ENCODE measurements around the gene CLPX.
"Not testable (repeated sequence)": the region's sequence is repeated elsewhere in the genome, so short reads cannot be mapped to it uniquely, and the experiment has no call there.

The CLPX gene

DNA sequence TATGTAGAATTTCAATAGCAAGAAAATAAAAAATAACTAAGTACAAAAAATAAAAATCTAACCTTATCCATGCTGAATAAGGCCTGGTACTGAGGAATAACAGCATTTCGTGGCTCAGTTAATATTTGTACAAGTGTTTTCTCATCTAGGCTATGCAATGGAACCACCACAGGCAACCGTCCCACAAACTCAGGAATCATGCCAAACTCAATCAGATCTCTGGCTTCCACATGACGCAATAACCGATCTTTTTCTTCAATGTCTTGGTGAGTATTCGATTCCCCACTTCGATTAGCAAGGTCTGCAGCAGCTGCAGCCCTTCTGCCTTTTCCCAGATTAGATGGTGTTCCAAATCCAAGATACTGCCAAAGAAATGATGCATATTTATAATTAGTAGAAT is 30.4 kb downstream of the CLPX start:
- Histone ChIP-seq H3K9me3 (ENCODE audit: control extremely low read depth in 1 of 5, control insufficient read depth in 4 of 5, insufficient read depth in 2 of 5, low read depth in 1 of 5, low read length in 4 of 5) (no peaks in the 10 kb centered on the region), H3K27me3 (replicated peaks in 2 of 5; ENCODE audit: control insufficient read depth in 4 of 5, insufficient read depth in 5 of 5, low read length in 4 of 5) (no peaks in the 10 kb centered on the region), H3K36me3 (ENCODE audit: control insufficient read depth in 4 of 4, insufficient read depth in 4 of 4, low read length in 3 of 4) (peaks cover 16 to 77% (median 41%) of the 10 kb centered on the region in 4 experiments), H3K4me3 (ENCODE audit: control insufficient read depth in 1 of 7, extremely low read depth in 1 of 7, insufficient read depth in 4 of 7, low read depth in 2 of 7, low read length in 6 of 7) (no peak overlapping the region), H3K27ac (ENCODE audit: insufficient read depth in 1 of 2, low read depth in 1 of 2, low read length in 2 of 2, poor library complexity in 1 of 2, severe bottlenecking in 2 of 2) (no peak overlapping the region), H3K4me1 (ENCODE audit: control extremely low read depth in 1 of 4, control insufficient read depth in 4 of 4, insufficient read depth in 4 of 4, low read length in 3 of 4) (no peaks in the 10 kb centered on the region)
- WGBS (ENCODE audit: insufficient coverage), result 96% methylated on average over 4 of the region's 6 CpGs
- ChIA-PET CTCF (no interaction called here), POLR2A (no interaction called here)
- DNase-seq, result no peak

DNA sequence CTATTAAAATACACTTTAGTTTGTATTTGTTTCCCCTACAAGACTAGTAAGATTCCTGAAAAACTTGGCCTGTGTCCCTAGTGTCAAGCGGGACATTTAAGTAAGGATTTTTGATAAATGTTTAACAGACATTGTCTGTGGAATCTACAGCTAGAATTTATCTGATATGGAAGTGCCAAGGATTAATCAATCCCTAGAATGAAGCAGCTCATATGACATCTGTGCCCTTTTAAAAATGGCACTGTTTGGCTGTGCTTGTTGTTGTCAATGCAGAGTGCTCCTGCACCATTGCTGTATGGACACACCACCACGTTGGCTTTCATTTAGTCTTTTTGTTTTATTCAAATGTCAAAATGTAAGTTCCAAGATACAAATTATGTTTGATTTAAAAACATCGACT is 37.2 kb downstream of the CLPX start:
- no CpG with 5 or more reads among the region's 3 CpGs for WGBS (ENCODE audit: insufficient coverage)
- Histone ChIP-seq H3K4me1 (ENCODE audit: control extremely low read depth in 1 of 4, control insufficient read depth in 4 of 4, insufficient read depth in 4 of 4, low read length in 3 of 4) (no peaks in the 10 kb centered on the region), H3K36me3 (ENCODE audit: control insufficient read depth in 4 of 4, insufficient read depth in 4 of 4, low read length in 3 of 4) (peaks cover 10 to 32% (median 18%) of the 10 kb centered on the region in 4 experiments), H3K27me3 (replicated peaks in 2 of 5; ENCODE audit: control insufficient read depth in 4 of 5, insufficient read depth in 5 of 5, low read length in 4 of 5) (no peaks in the 10 kb centered on the region), H3K4me3 (ENCODE audit: control insufficient read depth in 1 of 7, extremely low read depth in 1 of 7, insufficient read depth in 4 of 7, low read depth in 2 of 7, low read length in 6 of 7) (no peak overlapping the region), H3K9me3 (ENCODE audit: control extremely low read depth in 1 of 5, control insufficient read depth in 4 of 5, insufficient read depth in 2 of 5, low read depth in 1 of 5, low read length in 4 of 5) (no peaks in the 10 kb centered on the region), H3K27ac (ENCODE audit: insufficient read depth in 1 of 2, low read depth in 1 of 2, low read length in 2 of 2, poor library complexity in 1 of 2, severe bottlenecking in 2 of 2) (no peak overlapping the region)
- POLR2A ChIA-PET, result no interaction called here
- no peak for DNase-seq
- CTCF ChIA-PET, result interaction anchor here (0.9 kb wide), 1 partner anchor 9 kb away, joined by 3 read pairs; no protein-coding TSS in a partner anchor

DNA sequence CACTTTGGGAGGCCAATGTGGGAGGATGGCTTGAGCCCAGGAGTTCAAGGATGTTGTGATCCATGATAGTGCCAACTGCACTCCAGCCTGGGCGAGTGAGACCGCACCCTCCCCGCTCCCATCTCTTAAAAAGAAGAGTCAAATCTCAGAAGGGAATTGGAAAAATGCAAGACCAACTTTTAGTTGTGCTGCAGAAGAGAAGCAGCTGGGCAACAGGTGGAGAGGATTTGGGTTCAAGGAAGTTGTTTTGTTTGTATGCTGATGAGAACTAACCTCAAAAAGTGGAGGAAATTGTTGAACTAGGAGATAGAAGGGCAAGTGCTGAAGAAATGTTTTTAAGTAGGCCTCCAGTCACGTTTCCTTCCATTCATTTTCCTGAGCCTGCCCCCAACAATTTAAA is 38.7 kb downstream of the CLPX start:
- DNase-seq, result no peak
- WGBS (ENCODE audit: insufficient coverage), result 84% methylated on average over 2 of the region's 4 CpGs
- no peaks in the 10 kb centered on the region for H3K27me3 ChIP-seq (replicated peaks in 2 of 5; ENCODE audit: control insufficient read depth in 4 of 5, insufficient read depth in 5 of 5, low read length in 4 of 5)
- no peaks in the 10 kb centered on the region for H3K9me3 ChIP-seq (ENCODE audit: control extremely low read depth in 1 of 5, control insufficient read depth in 4 of 5, insufficient read depth in 2 of 5, low read depth in 1 of 5, low read length in 4 of 5)
- peaks cover 7 to 24% (median 13%) of the 10 kb centered on the region in 4 experiments for H3K36me3 ChIP-seq (ENCODE audit: control insufficient read depth in 4 of 4, insufficient read depth in 4 of 4, low read length in 3 of 4)
- no peaks in the 10 kb centered on the region for H3K4me1 ChIP-seq (ENCODE audit: control extremely low read depth in 1 of 4, control insufficient read depth in 4 of 4, insufficient read depth in 4 of 4, low read length in 3 of 4)
- CTCF ChIA-PET, result no interaction called here
- H3K27ac ChIP-seq (ENCODE audit: insufficient read depth in 1 of 2, low read depth in 1 of 2, low read length in 2 of 2, poor library complexity in 1 of 2, severe bottlenecking in 2 of 2), result no peak overlapping the region
- H3K4me3 ChIP-seq (ENCODE audit: control insufficient read depth in 1 of 7, extremely low read depth in 1 of 7, insufficient read depth in 4 of 7, low read depth in 2 of 7, low read length in 6 of 7), result no peak overlapping the region
- POLR2A ChIA-PET, result interaction anchor here (1.8 kb wide), 1 partner anchor 35 kb away, joined by 3 read pairs; no protein-coding TSS in a partner anchor

DNA sequence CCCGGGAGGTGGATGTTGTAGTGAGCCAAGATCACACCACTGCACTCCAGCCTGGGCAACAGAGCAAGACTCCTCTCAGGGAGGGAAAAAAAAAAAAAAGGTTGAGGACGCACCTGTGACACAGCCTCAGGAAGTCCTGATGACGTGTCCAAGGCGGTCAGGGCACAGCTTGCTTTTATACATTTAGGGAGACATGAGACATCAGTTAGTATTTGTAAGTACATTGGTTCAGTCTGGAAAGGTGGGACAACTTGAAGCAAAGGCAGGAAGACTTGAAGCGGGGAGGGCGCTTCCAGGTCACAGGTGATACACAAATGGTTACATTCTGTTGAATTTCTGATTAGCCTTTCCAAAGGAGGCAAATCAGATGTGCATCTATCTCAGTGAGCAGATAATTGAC is 46.5 kb downstream of the CLPX start:
- DNase-seq; H3K27ac ChIP-seq (ENCODE audit: insufficient read depth in 1 of 2, low read depth in 1 of 2, low read length in 2 of 2, poor library complexity in 1 of 2, severe bottlenecking in 2 of 2); H3K36me3 ChIP-seq (ENCODE audit: control insufficient read depth in 4 of 4, insufficient read depth in 4 of 4, low read length in 3 of 4); POLR2A ChIA-PET; H3K4me3 ChIP-seq (ENCODE audit: control insufficient read depth in 1 of 7, extremely low read depth in 1 of 7, insufficient read depth in 4 of 7, low read depth in 2 of 7, low read length in 6 of 7); H3K4me1 ChIP-seq (ENCODE audit: control extremely low read depth in 1 of 4, control insufficient read depth in 4 of 4, insufficient read depth in 4 of 4, low read length in 3 of 4); H3K27me3 ChIP-seq (replicated peaks in 2 of 5; ENCODE audit: control insufficient read depth in 4 of 5, insufficient read depth in 5 of 5, low read length in 4 of 5); H3K9me3 ChIP-seq (ENCODE audit: control extremely low read depth in 1 of 5, control insufficient read depth in 4 of 5, insufficient read depth in 2 of 5, low read depth in 1 of 5, low read length in 4 of 5): not testable (repeated sequence)
- CTCF ChIA-PET, result interaction anchor here (0.8 kb wide), 1 partner anchor 9 kb away, joined by 3 read pairs; no protein-coding TSS in a partner anchor
- 91% methylated on average over 5 of the region's 6 CpGs for WGBS (ENCODE audit: insufficient coverage)

DNA sequence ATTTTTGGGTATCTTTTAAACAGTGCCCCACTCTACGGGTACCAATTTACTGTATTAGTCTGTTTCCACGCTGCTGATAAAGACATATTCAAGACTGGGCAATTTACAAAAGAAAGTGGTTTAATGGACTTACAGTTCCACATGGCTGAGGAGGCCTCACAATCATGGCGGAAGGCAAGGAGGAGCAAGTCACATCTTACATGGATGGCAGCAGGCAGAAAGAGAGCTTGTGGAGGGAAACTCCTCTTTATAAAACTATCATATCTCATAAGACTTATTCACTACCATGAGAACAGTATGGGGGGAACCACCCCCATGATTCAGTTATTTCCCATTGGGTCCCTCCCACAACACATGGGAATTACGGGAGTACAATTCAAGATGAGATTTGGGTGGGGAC is 47.2 kb downstream of the CLPX start:
- POLR2A ChIA-PET; DNase-seq; H3K9me3 ChIP-seq (ENCODE audit: control extremely low read depth in 1 of 5, control insufficient read depth in 4 of 5, insufficient read depth in 2 of 5, low read depth in 1 of 5, low read length in 4 of 5); H3K27ac ChIP-seq (ENCODE audit: insufficient read depth in 1 of 2, low read depth in 1 of 2, low read length in 2 of 2, poor library complexity in 1 of 2, severe bottlenecking in 2 of 2); CTCF ChIA-PET; H3K4me3 ChIP-seq (ENCODE audit: control insufficient read depth in 1 of 7, extremely low read depth in 1 of 7, insufficient read depth in 4 of 7, low read depth in 2 of 7, low read length in 6 of 7); H3K27me3 ChIP-seq (replicated peaks in 2 of 5; ENCODE audit: control insufficient read depth in 4 of 5, insufficient read depth in 5 of 5, low read length in 4 of 5); H3K36me3 ChIP-seq (ENCODE audit: control insufficient read depth in 4 of 4, insufficient read depth in 4 of 4, low read length in 3 of 4); H3K4me1 ChIP-seq (ENCODE audit: control extremely low read depth in 1 of 4, control insufficient read depth in 4 of 4, insufficient read depth in 4 of 4, low read length in 3 of 4): not testable (repeated sequence)
- 100% methylated on average over 3 of the region's 4 CpGs for WGBS (ENCODE audit: insufficient coverage)

DNA sequence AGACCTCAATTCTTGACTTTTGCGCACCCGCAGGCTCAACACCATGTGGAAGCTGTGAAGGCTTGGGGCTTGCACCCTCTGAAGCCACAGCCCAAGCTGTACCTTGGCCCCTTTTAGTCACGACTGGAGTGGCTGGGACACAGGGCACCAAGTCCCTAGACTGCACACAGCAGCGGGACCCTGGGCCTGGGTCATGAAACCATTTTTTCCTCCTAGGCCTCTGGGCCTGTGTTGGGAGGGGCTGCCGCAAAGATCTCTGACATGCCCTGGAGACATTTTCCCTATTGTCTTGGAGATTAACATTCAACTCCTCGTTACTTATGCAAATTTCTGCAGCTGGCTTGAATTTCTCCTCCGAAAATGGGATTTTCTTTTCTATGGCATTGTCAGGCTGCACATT is 48.1 kb downstream of the CLPX start:
- POLR2A ChIA-PET, result not testable (repeated sequence)

DNA sequence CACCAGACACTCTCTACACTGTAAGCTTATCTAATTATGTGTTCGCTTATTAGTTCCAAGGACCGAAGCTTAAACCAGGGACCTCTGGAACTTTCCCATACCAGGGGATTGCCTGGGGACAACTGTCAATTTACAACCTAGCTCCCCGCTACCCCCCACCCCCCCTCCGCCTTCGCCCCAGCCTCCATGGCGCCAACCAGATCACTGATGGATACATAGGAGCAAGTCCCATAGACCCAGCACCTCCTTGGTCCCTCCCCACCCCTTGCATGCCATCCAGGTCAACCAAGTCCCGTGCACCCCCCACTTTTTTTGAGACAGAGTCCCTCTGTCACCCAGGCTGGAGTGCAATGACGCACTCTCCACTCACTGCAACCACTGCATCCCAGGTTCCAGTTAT is 50.6 kb downstream of the CLPX start:
- H3K27ac ChIP-seq (ENCODE audit: insufficient read depth in 1 of 2, low read depth in 1 of 2, low read length in 2 of 2, poor library complexity in 1 of 2, severe bottlenecking in 2 of 2), result peak overlapping the region in 1 of 2 experiments; percentile 86
- H3K27me3 ChIP-seq (replicated peaks in 2 of 5; ENCODE audit: control insufficient read depth in 4 of 5, insufficient read depth in 5 of 5, low read length in 4 of 5), result no peaks in the 10 kb centered on the region
- DNase-seq, result no peak
- POLR2A ChIA-PET, result no interaction called here
- H3K9me3 ChIP-seq (ENCODE audit: control extremely low read depth in 1 of 5, control insufficient read depth in 4 of 5, insufficient read depth in 2 of 5, low read depth in 1 of 5, low read length in 4 of 5), result peaks cover 0 to 7% (median 0%) of the 10 kb centered on the region in 5 experiments
- peak overlapping the region in 5 of 7 experiments; percentile 80 to 98 (median 85) for H3K4me3 ChIP-seq (ENCODE audit: control insufficient read depth in 1 of 7, extremely low read depth in 1 of 7, insufficient read depth in 4 of 7, low read depth in 2 of 7, low read length in 6 of 7)
- H3K36me3 ChIP-seq (ENCODE audit: control insufficient read depth in 4 of 4, insufficient read depth in 4 of 4, low read length in 3 of 4), result peaks cover 0 to 8% (median 4%) of the 10 kb centered on the region in 4 experiments
- CTCF ChIA-PET, result interaction anchor here (0.9 to 1.2 kb wide), 2 partner anchors 11 to 15 kb away, joined by 3 read pairs; no protein-coding TSS in a partner anchor
- 100% methylated on average over 4 of the region's 8 CpGs for WGBS (ENCODE audit: insufficient coverage)
- peaks cover 7 to 17% (median 12%) of the 10 kb centered on the region in 4 experiments for H3K4me1 ChIP-seq (ENCODE audit: control extremely low read depth in 1 of 4, control insufficient read depth in 4 of 4, insufficient read depth in 4 of 4, low read length in 3 of 4)

More for the DNA sequence above, 48.1 kb downstream of the CLPX start:
- H3K36me3 ChIP-seq (ENCODE audit: control insufficient read depth in 4 of 4, insufficient read depth in 4 of 4, low read length in 3 of 4); CTCF ChIA-PET; DNase-seq; H3K9me3 ChIP-seq (ENCODE audit: control extremely low read depth in 1 of 5, control insufficient read depth in 4 of 5, insufficient read depth in 2 of 5, low read depth in 1 of 5, low read length in 4 of 5); H3K27ac ChIP-seq (ENCODE audit: insufficient read depth in 1 of 2, low read depth in 1 of 2, low read length in 2 of 2, poor library complexity in 1 of 2, severe bottlenecking in 2 of 2); H3K27me3 ChIP-seq (replicated peaks in 2 of 5; ENCODE audit: control insufficient read depth in 4 of 5, insufficient read depth in 5 of 5, low read length in 4 of 5); H3K4me3 ChIP-seq (ENCODE audit: control insufficient read depth in 1 of 7, extremely low read depth in 1 of 7, insufficient read depth in 4 of 7, low read depth in 2 of 7, low read length in 6 of 7): not testable (repeated sequence)
- over 99% methylated on average over 7 of the region's 7 CpGs for WGBS (ENCODE audit: insufficient coverage)
- peaks cover 3 to 15% (median 12%) of the 10 kb centered on the region in 4 experiments for H3K4me1 ChIP-seq (ENCODE audit: control extremely low read depth in 1 of 4, control insufficient read depth in 4 of 4, insufficient read depth in 4 of 4, low read length in 3 of 4)

All from common myeloid progenitor, CD34-positive (primary cell).